ENCODE results near the gene COMT.

Gene COMT

GRCh38 chr22:19972251-19972650 is 30.7 kb downstream of the COMT start:
- Histone ChIP-seq H3K9ac (ENCODE audit: low read depth, low read length) (no peak overlapping the region), H3K4me1 (ENCODE audit: insufficient read depth, low read length) (peaks cover 10% of the 10 kb centered on the region), H3K36me3 (ENCODE audit: insufficient read depth, low read length) (peaks cover 35% of the 10 kb centered on the region), H4K20me1 (ENCODE audit: insufficient read depth, low read length) (peaks cover 16% of the 10 kb centered on the region), H3K4me3 (ENCODE audit: low read depth in 1 of 2, low read length in 2 of 2) (no peak overlapping the region), H3K27me3 (ENCODE audit: insufficient read depth, low read length, poor library complexity) (no peaks in the 10 kb centered on the region), H2AFZ (ENCODE audit: low read depth, low read length) (no peak overlapping the region), H3K9me3 (ENCODE audit: insufficient read depth, low read length, severe bottlenecking) (no peaks in the 10 kb centered on the region), H3K79me2 (ENCODE audit: insufficient read depth, low read length) (no peaks in the 10 kb centered on the region), H3K4me2 (ENCODE audit: insufficient read depth, low read length) (no peak overlapping the region), H3K27ac (ENCODE audit: low read length) (no peak overlapping the region)
- DNase-seq = no peak
- TF ChIP-seq CTCF (IDR thresholded peaks at IDR 0.05; ENCODE audit: borderline replicate concordance, extremely low read depth, low read length, poor library complexity, severe bottlenecking) (no peak), EZH2 (IDR thresholded peaks at IDR 0.05; ENCODE audit: borderline replicate concordance, low read depth, low read length, severe bottlenecking) (no peak)
- ATAC-seq (ENCODE audit: insufficient read depth, low read depth) = no peak

GRCh38 chr22:19972652-19973550 is 31.3 kb downstream of the COMT start:
- Histone ChIP-seq H3K27ac (ENCODE audit: low read length) (no peak overlapping the region), H3K9me3 (ENCODE audit: insufficient read depth, low read length, severe bottlenecking) (no peaks in the 10 kb centered on the region), H4K20me1 (ENCODE audit: insufficient read depth, low read length) (peaks cover 16% of the 10 kb centered on the region), H3K4me3 (ENCODE audit: low read depth in 1 of 2, low read length in 2 of 2) (no peak overlapping the region), H3K4me1 (ENCODE audit: insufficient read depth, low read length) (peaks cover 10% of the 10 kb centered on the region), H3K27me3 (ENCODE audit: insufficient read depth, low read length, poor library complexity) (no peaks in the 10 kb centered on the region), H3K4me2 (ENCODE audit: insufficient read depth, low read length) (no peak overlapping the region), H3K9ac (ENCODE audit: low read depth, low read length) (no peak overlapping the region), H3K79me2 (ENCODE audit: insufficient read depth, low read length) (no peaks in the 10 kb centered on the region), H2AFZ (ENCODE audit: low read depth, low read length) (no peak overlapping the region), H3K36me3 (ENCODE audit: insufficient read depth, low read length) (peaks cover 28% of the 10 kb centered on the region)
- no peak for ATAC-seq (ENCODE audit: insufficient read depth, low read depth)
- DNase-seq = no peak
- TF ChIP-seq CTCF (IDR thresholded peaks at IDR 0.05; ENCODE audit: borderline replicate concordance, extremely low read depth, low read length, poor library complexity, severe bottlenecking) (no peak), EZH2 (IDR thresholded peaks at IDR 0.05; ENCODE audit: borderline replicate concordance, low read depth, low read length, severe bottlenecking) (no peak)

GRCh38 chr22:19973551-19974267 is 32.1 kb downstream of the COMT start:
- no peaks in the 10 kb centered on the region for H3K79me2 ChIP-seq (ENCODE audit: insufficient read depth, low read length)
- no peak overlapping the region for H3K9ac ChIP-seq (ENCODE audit: low read depth, low read length)
- H4K20me1 ChIP-seq (ENCODE audit: insufficient read depth, low read length) = peaks cover 11% of the 10 kb centered on the region
- no peak overlapping the region for H3K4me3 ChIP-seq (ENCODE audit: low read depth in 1 of 2, low read length in 2 of 2)
- no peak overlapping the region for H3K4me2 ChIP-seq (ENCODE audit: insufficient read depth, low read length)
- H3K4me1 ChIP-seq (ENCODE audit: insufficient read depth, low read length) = peaks cover 10% of the 10 kb centered on the region
- H3K36me3 ChIP-seq (ENCODE audit: insufficient read depth, low read length) = peaks cover 20% of the 10 kb centered on the region
- no peak overlapping the region for H3K27ac ChIP-seq (ENCODE audit: low read length)
- DNase-seq (no peak), ATAC-seq (ENCODE audit: insufficient read depth, low read depth) (no peak)
- no peaks in the 10 kb centered on the region for H3K9me3 ChIP-seq (ENCODE audit: insufficient read depth, low read length, severe bottlenecking)
- no peak overlapping the region for H2AFZ ChIP-seq (ENCODE audit: low read depth, low read length)
- TF ChIP-seq EZH2 (IDR thresholded peaks at IDR 0.05; ENCODE audit: borderline replicate concordance, low read depth, low read length, severe bottlenecking) (no peak), CTCF (IDR thresholded peaks at IDR 0.05; ENCODE audit: borderline replicate concordance, extremely low read depth, low read length, poor library complexity, severe bottlenecking) (no peak)
- no peaks in the 10 kb centered on the region for H3K27me3 ChIP-seq (ENCODE audit: insufficient read depth, low read length, poor library complexity)

Data from DND-41 (cell line).